HepG2 (cell line): ENCODE measurements around the gene GPX2. TPM values are rescaled to one million over a fixed set of nuclear protein-coding genes. Genes with fewer than 3 reads are reported as not detected.
A peak's percentile ranks its signal among the peaks of the same experiment; 100 is the strongest.

Experiments
- AGO2 ChIP-seq: fragments of 200-400 bp; formaldehyde crosslinking; optimal IDR thresholded peaks from 2 replicates; pipeline ENCODE3; 2017; ENCODE audit warnings: mild to moderate bottlenecking, low read depth, low read length, moderate library complexity
- CBFB ChIP-seq: sonication (generic); formaldehyde crosslinking; IDR thresholded peaks from 2 replicates; pipeline ENCODE4 v1.4.0; 2020; ENCODE audit warnings: missing genetic modification reagents
- CHD2 ChIP-seq: IDR thresholded peaks from 2 replicates; pipeline ENCODE4 v1.6.1; 2011; ENCODE audit warnings: low read depth, low read length, improper control_type of control experiment
- JARID2 ChIP-seq: sonication (generic); formaldehyde crosslinking; IDR thresholded peaks from 2 replicates; pipeline ENCODE4 v1.8.1; 2023; ENCODE audit warnings: missing genetic modification reagents, inconsistent platforms; ENCODE audit not compliant: insufficient replicate concordance
- KMT2B ChIP-seq: IDR thresholded peaks from 2 replicates; pipeline ENCODE4 v1.6.1; 2016; ENCODE audit warnings: missing genetic modification reagents, missing compliant biosample characterization
- NR2F6 ChIP-seq, 2 experiments: IDR thresholded peaks; 2 replicates each; pipeline ENCODE4 v1.6.1; 2016; ENCODE audit warnings: antibody characterized with exemption in 1 of 2, mild to moderate bottlenecking in 1 of 2
- RBAK ChIP-seq: sonication (generic); formaldehyde crosslinking; IDR thresholded peaks from 2 replicates; pipeline ENCODE4 v1.5.1; 2020; ENCODE audit warnings: mild to moderate bottlenecking, missing genetic modification reagents
- TGIF2 ChIP-seq: IDR thresholded peaks from 2 replicates; pipeline ENCODE4 v1.6.1; 2016; ENCODE audit warnings: control low read depth, missing compliant biosample characterization
- ZNF460 ChIP-seq: sonication (generic); formaldehyde crosslinking; IDR thresholded peaks from 2 replicates; pipeline ENCODE4 v1.5.1; 2020; ENCODE audit warnings: missing genetic modification reagents, mild to moderate bottlenecking, borderline replicate concordance
- ZNF605 ChIP-seq: sonication (generic); formaldehyde crosslinking; IDR thresholded peaks from 2 replicates; pipeline ENCODE4 v1.8.0; 2022; ENCODE audit warnings: mild to moderate bottlenecking, missing genetic modification reagents
- ZNF75D ChIP-seq: sonication (generic); formaldehyde crosslinking; IDR thresholded peaks from 2 replicates; pipeline ENCODE4 v1.8.1; 2023; ENCODE audit warnings: missing genetic modification reagents, mild to moderate bottlenecking, borderline replicate concordance
- ZSCAN9 ChIP-seq: IDR thresholded peaks from 2 replicates; pipeline ENCODE4 v1.6.1; 2016; ENCODE audit warnings: borderline replicate concordance
- ZZZ3 ChIP-seq: sonication (generic); formaldehyde crosslinking; IDR thresholded peaks from 2 replicates; pipeline ENCODE4 v1.4.0; 2020; ENCODE audit warnings: missing genetic modification reagents, mild to moderate bottlenecking, borderline replicate concordance
- polyA plus RNA-seq, 8 experiments: library from polyadenylated mRNA; depleted of rRNA in 3 of 8; stranded (reverse) in 7 of 8; unstranded in 1 of 8; fragments of >200 nt; fragmentation: Illumina TruSeq in 4 of 8; extraction: Trizol in 4 of 8; gene quantifications; 2 replicates each; pipeline versions ENCODE4 v1.2.1 to v1.2.3, GENCODE V29; 2011 to 2016; ENCODE audit warnings: low read depth in 4 of 8, missing spikeins in 1 of 8, mixed read lengths in 1 of 8; ENCODE audit not compliant: insufficient read depth in 1 of 8
- total RNA-seq, 5 experiments: library from RNA; depleted of rRNA; stranded (reverse); fragments of >200 nt; fragmentation: Illumina TruSeq; extraction: Trizol; gene quantifications; 2 replicates each; pipeline ENCODE4 v1.2.3, GENCODE V29; 2016; ENCODE audit warnings: low read depth in 1 of 5
- TF ChIP-seq, protein P1 (sequence below): sonication (generic); formaldehyde crosslinking; IDR thresholded peaks from 2 replicates; pipeline ENCODE4 v1.5.0; 2020; ENCODE audit warnings: missing genetic modification reagents
- TF ChIP-seq, protein P2 (sequence below): sonication (generic); formaldehyde crosslinking; IDR thresholded peaks from 2 replicates; pipeline ENCODE4 v1.4.0; 2020; ENCODE audit warnings: missing genetic modification reagents, borderline replicate concordance
- TF ChIP-seq, protein P3 (sequence below): sonication (generic); formaldehyde crosslinking; IDR thresholded peaks from 2 replicates; pipeline ENCODE4 v1.5.0; 2020; ENCODE audit warnings: missing genetic modification reagents, mild to moderate bottlenecking, borderline replicate concordance
- TF ChIP-seq, protein P4 (sequence below): sonication (generic); formaldehyde crosslinking; IDR thresholded peaks from 2 replicates; pipeline ENCODE4 v1.9.0; 2021; ENCODE audit warnings: missing genetic modification reagents, mild to moderate bottlenecking, borderline replicate concordance
- TF ChIP-seq, protein P5 (sequence below): sonication (generic); formaldehyde crosslinking; IDR thresholded peaks from 2 replicates; pipeline ENCODE4 v1.4.0; 2020; ENCODE audit warnings: missing genetic modification reagents

Gene GPX2
- total and polyA plus RNA-seq, 2 of the 13 experiments (the other 11 are each of a cell fraction or from before 2014, with no cell fraction given) = 526 to 674 TPM

DNA sequence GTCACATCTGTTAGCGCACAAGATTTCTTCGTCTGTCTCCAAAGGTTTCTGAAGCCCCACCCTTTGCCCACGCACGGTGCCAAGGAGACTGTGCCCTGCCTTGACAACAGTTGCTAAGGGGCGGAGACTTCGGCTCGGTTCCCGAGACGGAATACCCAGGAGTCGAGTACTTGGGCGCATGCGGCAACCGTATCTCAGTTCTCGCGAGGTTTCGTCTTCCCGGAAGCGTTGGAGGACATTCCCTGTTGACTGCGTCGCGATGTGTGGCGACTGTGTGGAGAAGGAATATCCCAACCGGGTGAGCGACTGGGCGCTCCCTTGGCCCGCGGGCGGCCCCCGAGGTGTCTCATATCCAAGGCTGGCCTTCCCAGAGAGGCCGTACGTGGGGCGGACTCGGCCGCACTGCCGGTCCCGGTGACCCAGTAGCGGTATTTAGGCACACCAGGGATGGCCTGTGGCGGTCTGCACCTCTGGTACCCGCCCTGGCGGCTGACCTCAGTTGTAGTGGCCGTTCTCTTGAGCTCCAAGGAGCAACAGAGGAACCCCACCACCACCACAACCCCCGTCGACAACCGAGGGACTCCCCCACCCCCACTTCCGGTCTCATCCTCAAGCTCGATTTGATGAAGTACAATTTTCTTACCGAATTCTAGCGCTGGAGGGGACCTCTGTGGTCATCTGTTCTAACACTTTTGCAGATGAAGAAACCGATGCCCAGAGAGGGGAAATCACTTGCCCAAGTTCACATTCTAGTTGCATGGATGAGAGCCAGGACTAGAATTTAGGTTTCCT, 28.1 kb downstream of the GPX2 start, which contains the start of gene CHURC1 (continued):
- TF ChIP-seq ZNF460 (CRISPR knock-in tag) (no peak), TGIF2 (CRISPR knock-in tag) (0 out of 2 replicates have a peak, but pooled peaks have one; percentile 55), CBFB (CRISPR knock-in tag) (0 out of 2 replicates have a peak, but pooled peaks have one; percentile 32), NR2F6 (IDR thresholded peaks at IDR 0.05) (no peak), NR2F6 (CRISPR knock-in tag; IDR thresholded peaks at IDR 0.05) (0 out of 2 replicates have a peak, but pooled peaks have one; percentile 20), ZSCAN9 (CRISPR knock-in tag) (peak; percentile 16; the same call in 1 of the 2 replicates), ZNF75D (CRISPR knock-in tag) (0 out of 2 replicates have a peak, but pooled peaks have one; percentile 6), JARID2 (no peak), AGO2 (peak; percentile 76), ZZZ3 (CRISPR knock-in tag) (peak; percentile 41; the same call in 1 of the 2 replicates), RBAK (no peak), ZNF605 (CRISPR knock-in tag) (peak; percentile 4; the same call in 1 of the 2 replicates), CHD2 (peak; percentile 96), KMT2B (peak; percentile 88)
- TF ChIP-seq, protein P1, sequence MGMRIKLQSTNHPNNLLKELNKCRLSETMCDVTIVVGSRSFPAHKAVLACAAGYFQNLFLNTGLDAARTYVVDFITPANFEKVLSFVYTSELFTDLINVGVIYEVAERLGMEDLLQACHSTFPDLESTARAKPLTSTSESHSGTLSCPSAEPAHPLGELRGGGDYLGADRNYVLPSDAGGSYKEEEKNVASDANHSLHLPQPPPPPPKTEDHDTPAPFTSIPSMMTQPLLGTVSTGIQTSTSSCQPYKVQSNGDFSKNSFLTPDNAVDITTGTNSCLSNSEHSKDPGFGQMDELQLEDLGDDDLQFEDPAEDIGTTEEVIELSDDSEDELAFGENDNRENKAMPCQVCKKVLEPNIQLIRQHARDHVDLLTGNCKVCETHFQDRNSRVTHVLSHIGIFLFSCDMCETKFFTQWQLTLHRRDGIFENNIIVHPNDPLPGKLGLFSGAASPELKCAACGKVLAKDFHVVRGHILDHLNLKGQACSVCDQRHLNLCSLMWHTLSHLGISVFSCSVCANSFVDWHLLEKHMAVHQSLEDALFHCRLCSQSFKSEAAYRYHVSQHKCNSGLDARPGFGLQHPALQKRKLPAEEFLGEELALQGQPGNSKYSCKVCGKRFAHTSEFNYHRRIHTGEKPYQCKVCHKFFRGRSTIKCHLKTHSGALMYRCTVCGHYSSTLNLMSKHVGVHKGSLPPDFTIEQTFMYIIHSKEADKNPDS = no peak
- TF ChIP-seq, protein P2, sequence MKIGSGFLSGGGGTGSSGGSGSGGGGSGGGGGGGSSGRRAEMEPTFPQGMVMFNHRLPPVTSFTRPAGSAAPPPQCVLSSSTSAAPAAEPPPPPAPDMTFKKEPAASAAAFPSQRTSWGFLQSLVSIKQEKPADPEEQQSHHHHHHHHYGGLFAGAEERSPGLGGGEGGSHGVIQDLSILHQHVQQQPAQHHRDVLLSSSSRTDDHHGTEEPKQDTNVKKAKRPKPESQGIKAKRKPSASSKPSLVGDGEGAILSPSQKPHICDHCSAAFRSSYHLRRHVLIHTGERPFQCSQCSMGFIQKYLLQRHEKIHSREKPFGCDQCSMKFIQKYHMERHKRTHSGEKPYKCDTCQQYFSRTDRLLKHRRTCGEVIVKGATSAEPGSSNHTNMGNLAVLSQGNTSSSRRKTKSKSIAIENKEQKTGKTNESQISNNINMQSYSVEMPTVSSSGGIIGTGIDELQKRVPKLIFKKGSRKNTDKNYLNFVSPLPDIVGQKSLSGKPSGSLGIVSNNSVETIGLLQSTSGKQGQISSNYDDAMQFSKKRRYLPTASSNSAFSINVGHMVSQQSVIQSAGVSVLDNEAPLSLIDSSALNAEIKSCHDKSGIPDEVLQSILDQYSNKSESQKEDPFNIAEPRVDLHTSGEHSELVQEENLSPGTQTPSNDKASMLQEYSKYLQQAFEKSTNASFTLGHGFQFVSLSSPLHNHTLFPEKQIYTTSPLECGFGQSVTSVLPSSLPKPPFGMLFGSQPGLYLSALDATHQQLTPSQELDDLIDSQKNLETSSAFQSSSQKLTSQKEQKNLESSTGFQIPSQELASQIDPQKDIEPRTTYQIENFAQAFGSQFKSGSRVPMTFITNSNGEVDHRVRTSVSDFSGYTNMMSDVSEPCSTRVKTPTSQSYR (CRISPR knock-in tag) = no peak
- TF ChIP-seq, protein P3, sequence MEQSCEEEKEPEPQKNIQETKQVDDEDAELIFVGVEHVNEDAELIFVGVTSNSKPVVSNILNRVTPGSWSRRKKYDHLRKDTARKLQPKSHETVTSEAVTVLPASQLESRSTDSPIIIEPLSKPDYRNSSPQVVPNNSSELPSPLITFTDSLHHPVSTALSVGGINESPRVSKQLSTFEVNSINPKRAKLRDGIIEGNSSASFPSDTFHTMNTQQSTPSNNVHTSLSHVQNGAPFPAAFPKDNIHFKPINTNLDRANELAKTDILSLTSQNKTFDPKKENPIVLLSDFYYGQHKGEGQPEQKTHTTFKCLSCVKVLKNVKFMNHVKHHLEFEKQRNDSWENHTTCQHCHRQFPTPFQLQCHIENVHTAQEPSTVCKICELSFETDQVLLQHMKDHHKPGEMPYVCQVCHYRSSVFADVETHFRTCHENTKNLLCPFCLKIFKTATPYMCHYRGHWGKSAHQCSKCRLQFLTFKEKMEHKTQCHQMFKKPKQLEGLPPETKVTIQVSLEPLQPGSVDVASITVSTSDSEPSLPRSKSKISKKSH (CRISPR knock-in tag) = peak; percentile 89; the same call in 1 of the 2 replicates
- TF ChIP-seq, protein P4, sequence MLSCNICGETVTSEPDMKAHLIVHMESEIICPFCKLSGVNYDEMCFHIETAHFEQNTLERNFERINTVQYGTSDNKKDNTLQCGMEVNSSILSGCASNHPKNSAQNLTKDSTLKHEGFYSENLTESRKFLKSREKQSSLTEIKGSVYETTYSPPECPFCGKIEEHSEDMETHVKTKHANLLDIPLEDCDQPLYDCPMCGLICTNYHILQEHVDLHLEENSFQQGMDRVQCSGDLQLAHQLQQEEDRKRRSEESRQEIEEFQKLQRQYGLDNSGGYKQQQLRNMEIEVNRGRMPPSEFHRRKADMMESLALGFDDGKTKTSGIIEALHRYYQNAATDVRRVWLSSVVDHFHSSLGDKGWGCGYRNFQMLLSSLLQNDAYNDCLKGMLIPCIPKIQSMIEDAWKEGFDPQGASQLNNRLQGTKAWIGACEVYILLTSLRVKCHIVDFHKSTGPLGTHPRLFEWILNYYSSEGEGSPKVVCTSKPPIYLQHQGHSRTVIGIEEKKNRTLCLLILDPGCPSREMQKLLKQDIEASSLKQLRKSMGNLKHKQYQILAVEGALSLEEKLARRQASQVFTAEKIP (CRISPR knock-in tag) = no peak
- TF ChIP-seq, protein P5, sequence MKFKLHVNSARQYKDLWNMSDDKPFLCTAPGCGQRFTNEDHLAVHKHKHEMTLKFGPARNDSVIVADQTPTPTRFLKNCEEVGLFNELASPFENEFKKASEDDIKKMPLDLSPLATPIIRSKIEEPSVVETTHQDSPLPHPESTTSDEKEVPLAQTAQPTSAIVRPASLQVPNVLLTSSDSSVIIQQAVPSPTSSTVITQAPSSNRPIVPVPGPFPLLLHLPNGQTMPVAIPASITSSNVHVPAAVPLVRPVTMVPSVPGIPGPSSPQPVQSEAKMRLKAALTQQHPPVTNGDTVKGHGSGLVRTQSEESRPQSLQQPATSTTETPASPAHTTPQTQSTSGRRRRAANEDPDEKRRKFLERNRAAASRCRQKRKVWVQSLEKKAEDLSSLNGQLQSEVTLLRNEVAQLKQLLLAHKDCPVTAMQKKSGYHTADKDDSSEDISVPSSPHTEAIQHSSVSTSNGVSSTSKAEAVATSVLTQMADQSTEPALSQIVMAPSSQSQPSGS (CRISPR knock-in tag) = 0 out of 2 replicates have a peak, but pooled peaks have one; percentile 48
